ENCODE results near the gene GDF3.
"Not testable (repeated sequence)": the region's sequence is repeated elsewhere in the genome, so short reads cannot be mapped to it uniquely, and the experiment has no call there.

Gene GDF3

DNA sequence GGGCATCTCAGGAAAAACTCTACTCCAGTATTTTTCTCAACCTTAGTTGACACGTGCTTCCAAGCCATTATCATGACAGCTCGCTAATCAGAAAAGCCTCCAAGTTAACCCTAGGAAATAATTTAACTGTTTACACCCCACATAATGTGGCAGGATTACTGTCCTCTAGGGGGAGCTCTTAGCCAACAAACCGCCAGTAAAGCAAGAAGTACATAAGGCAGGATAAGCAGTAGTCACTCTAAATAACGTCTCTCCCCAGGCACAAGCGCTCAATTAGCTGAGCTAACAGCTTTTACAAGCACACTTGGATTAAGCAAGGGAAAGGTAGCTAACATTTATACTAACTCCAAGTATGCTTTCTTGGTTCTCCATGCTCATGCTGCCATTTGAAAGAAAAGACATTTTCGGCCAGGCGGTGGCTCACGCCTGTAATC, 52.7 kb downstream of the GDF3 start:
- H3K36me3 Mint-ChIP-seq (ENCODE audit: low read depth): no peaks in the 10 kb centered on the region
- H3K27ac Mint-ChIP-seq: no peak overlapping the region
- peaks cover 20% of the 10 kb centered on the region for H3K27me3 Mint-ChIP-seq (ENCODE audit: low read depth)
- no peak overlapping the region for H3K4me3 Mint-ChIP-seq
- H3K4me1 Mint-ChIP-seq (ENCODE audit: low read depth): peaks cover 19% of the 10 kb centered on the region
- no peaks in the 10 kb centered on the region for H3K9me3 Mint-ChIP-seq

GRCh38 chr12:7642287-7642686, 53.3 kb downstream of the GDF3 start:
- Mint-ChIP-seq H3K27me3 (ENCODE audit: low read depth) (peaks cover 20% of the 10 kb centered on the region), H3K27ac (no peak overlapping the region), H3K36me3 (ENCODE audit: low read depth) (no peaks in the 10 kb centered on the region), H3K9me3 (no peaks in the 10 kb centered on the region), H3K4me3 (no peak overlapping the region), H3K4me1 (ENCODE audit: low read depth) (peaks cover 19% of the 10 kb centered on the region)

DNA sequence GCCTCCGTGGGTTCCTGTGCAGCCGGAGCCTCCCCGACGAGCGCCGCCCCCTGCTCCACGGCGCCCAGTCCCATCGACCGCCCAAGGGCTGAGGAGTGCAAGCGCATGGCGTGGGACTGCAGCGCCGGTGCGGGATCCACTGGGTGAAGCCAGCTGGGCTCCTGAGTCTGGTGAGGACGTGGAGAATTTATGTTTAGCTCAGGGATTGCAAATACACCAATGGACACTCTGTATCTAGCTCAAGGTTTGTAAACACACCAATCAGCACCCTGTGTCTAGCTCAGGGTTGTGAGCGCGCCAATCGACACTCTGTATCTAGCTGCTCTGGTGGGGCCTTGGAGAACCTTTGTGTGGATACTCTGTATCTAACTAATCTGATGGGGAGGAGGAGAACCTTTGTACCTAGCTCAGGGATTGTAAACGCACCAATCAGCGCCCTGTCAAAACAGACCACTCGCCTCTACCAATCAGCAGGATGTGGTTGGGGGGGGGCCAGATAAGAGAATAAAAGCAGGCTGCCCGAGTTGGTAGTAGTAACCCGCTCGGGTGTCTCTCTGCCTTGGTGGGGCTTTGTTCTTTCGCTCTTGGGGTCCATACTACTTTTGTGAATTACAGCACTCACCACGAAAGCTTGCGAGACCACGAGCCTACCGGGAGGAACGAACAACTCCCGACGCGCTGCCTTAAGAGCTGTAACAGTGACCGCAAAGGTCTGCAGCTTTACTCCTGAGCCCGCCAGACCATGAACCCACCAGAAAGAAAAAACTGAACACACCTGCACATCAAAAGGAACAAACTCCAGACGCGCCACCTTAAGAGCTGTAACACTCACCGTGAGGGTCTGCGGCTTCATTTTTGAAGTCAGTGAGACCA, 55.2 kb downstream of the GDF3 start:
- Mint-ChIP-seq H3K27ac (peak overlapping the region; percentile 83), H3K27me3 (ENCODE audit: low read depth) (peaks cover 20% of the 10 kb centered on the region), H3K4me1 (ENCODE audit: low read depth) (peaks cover 19% of the 10 kb centered on the region), H3K4me3 (peak overlapping the region; percentile 77)
- H3K36me3 Mint-ChIP-seq (ENCODE audit: low read depth); H3K9me3 Mint-ChIP-seq: not testable (repeated sequence)

All from T-helper 1 cell treated with Interleukin-12 subunit alpha and Interleukin-12 subunit beta and Interleukin-4 antibody, amounts not matched to agents 30 μg/mL and 1 μg/mL, for 36 hours (primary cell).